CD4-positive, alpha-beta T cell (primary cell): ENCODE data around the gene KIR3DL2. TPM values are rescaled to one million over a fixed set of nuclear protein-coding genes. Genes with fewer than 3 reads are reported as not detected.
"Not testable (repeated sequence)": the region's sequence is repeated elsewhere in the genome, so short reads cannot be mapped to it uniquely, and the experiment has no call there.

Experiments
- ATAC-seq: fragments of 200-7000 bp; cut with Tn5 transposase; one replicate; pipeline ENCODE4 v1.10.0; 2022; ENCODE audit warnings: mild to moderate bottlenecking; ENCODE audit not compliant: poor library complexity
- CTCF ChIA-PET: fragments of 350-600 bp; sonication (Branson Sonifier 250); formaldehyde crosslinking; loops from one replicate; lab custom pipeline; 2021; ENCODE audit warnings: antibody characterized with exemption, inconsistent platforms; lab: Charles Lee
- POLR2A ChIA-PET: fragments of 350-600 bp; sonication (Branson Sonifier 250); formaldehyde crosslinking; loops from one replicate; lab custom pipeline; 2021; ENCODE audit warnings: antibody characterized with exemption, inconsistent platforms; lab: Charles Lee
- DNase-seq, 14 experiments: peaks; one replicate each; pipeline ENCODE4 v3.0.0-alpha.2; 2013 to 2020; ENCODE audit warnings: mixed read lengths in 2 of 14
- H3K27ac ChIP-seq, 2 donors: one replicate each; pipeline versions ENCODE4 v1.5.1 to v1.7.0; 2013; ENCODE audit warnings: low read length in 2 of 2, low read depth in 1 of 2, mild to moderate bottlenecking in 1 of 2
- H3K27me3 ChIP-seq, 2 experiments: 1 replicate in 1 of 2; 2 replicates in 1 of 2; pipeline versions ENCODE4 v1.6.1 to v1.7.0; 2013; ENCODE audit warnings: low read length in 2 of 2, control low read depth in 1 of 2, mild to moderate bottlenecking in 1 of 2, moderate library complexity in 1 of 2; ENCODE audit not compliant: insufficient read depth in 2 of 2, control insufficient read depth in 1 of 2
- H3K36me3 ChIP-seq: one replicate; pipeline ENCODE4 v1.6.1; 2013; ENCODE audit warnings: low read length, control low read depth; ENCODE audit not compliant: insufficient read depth
- H3K4me1 ChIP-seq: one replicate; pipeline ENCODE4 v1.6.1; 2013; ENCODE audit warnings: low read length, control low read depth; ENCODE audit not compliant: insufficient read depth
- H3K4me3 ChIP-seq: one replicate; pipeline ENCODE4 v1.5.1; 2013; ENCODE audit warnings: mild to moderate bottlenecking, low read length, moderate library complexity
- H3K9me3 ChIP-seq, 2 experiments: 1 replicate in 1 of 2; 2 replicates in 1 of 2; pipeline versions ENCODE4 v1.6.1 to v1.7.0; 2013; ENCODE audit warnings: low read length in 2 of 2, mild to moderate bottlenecking in 2 of 2, control low read depth in 1 of 2, moderate library complexity in 1 of 2; ENCODE audit not compliant: control insufficient read depth in 1 of 2, insufficient read depth in 1 of 2
- H3K27ac Mint-ChIP-seq: one replicate; pipeline ENCODE4 v1.8.0; 2020; ENCODE audit warnings: mixed read lengths
- H3K27me3 Mint-ChIP-seq: one replicate; pipeline ENCODE4 v1.8.0; 2021; ENCODE audit warnings: mixed read lengths
- H3K36me3 Mint-ChIP-seq: one replicate; pipeline ENCODE4 v1.8.0; 2021; ENCODE audit warnings: low read depth, mixed read lengths
- H3K4me1 Mint-ChIP-seq: one replicate; pipeline ENCODE4 v1.8.0; 2021; ENCODE audit warnings: low read depth, mixed read lengths
- H3K4me3 Mint-ChIP-seq: one replicate; pipeline ENCODE4 v1.8.0; 2020; ENCODE audit warnings: mild to moderate bottlenecking, mixed read lengths
- H3K9me3 Mint-ChIP-seq: one replicate; pipeline ENCODE4 v1.8.0; 2020; ENCODE audit warnings: mixed read lengths
- intact Hi-C, 2 experiments: fragments of 100-400 bp; cut with DNase I in 1 of 2; cut with micrococcal nuclease in 1 of 2; formaldehyde crosslinking; loops; one replicate each; pipeline versions ENCODE4 v1.15.1 to v1.9.0; 2023 to 2025; cut with DNase I, micrococcal nuclease
- total RNA-seq, 174 experiments: library from RNA in 2 of 174; stranded (reverse) in 2 of 174; gene quantifications; one replicate each; pipeline ENCODE4 v1.2.3 and lab custom pipeline; 2021 to 2026
- TF ChIP-seq, protein P1 (sequence below): fragments of 200-600 bp; IDR thresholded peaks from one replicate; pipeline ENCODE4 v1.8.0; 2022; ENCODE audit warnings: antibody characterized with exemption, mild to moderate bottlenecking

KIR3DL2 gene
- total RNA-seq, 2 experiments from 2014 or later = 1.4 to 1.6 TPM

GRCh38 chr19:54837522-54837921 is 12.7 kb upstream of the KIR3DL2 start:
- intact Hi-C loops, CTCF ChIA-PET, H3K27ac Mint-ChIP-seq, H3K36me3 Mint-ChIP-seq, H3K27me3 ChIP-seq, H3K4me3 ChIP-seq, ATAC-seq, H3K36me3 ChIP-seq, H3K4me3 Mint-ChIP-seq, H3K4me1 Mint-ChIP-seq, POLR2A ChIA-PET, H3K9me3 ChIP-seq, H3K27me3 Mint-ChIP-seq, H3K27ac ChIP-seq, H3K4me1 ChIP-seq, H3K9me3 Mint-ChIP-seq: not testable (repeated sequence)
- peak in 2 of 14 experiments; percentile 28 to 43 for DNase-seq

DNA sequence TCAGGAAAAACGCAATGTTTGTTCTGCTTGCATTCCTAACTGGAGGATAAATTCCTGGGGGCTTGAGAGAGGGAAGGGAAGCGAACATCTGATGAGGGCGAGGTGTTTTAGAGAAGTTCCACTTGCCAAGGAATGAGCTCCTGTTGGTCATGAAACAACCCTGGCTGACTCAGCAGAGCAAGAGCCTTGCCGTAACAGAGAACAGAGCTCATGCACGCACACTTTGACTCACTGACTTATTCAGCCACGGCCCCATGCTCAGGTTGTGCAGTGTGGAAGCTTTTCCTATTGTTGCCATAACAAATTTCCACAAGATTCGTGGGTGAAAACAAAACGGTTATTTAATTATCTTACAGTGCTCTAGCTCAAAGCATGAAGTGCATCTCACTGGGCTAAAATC is 7.1 kb upstream of the KIR3DL2 start:
- H3K36me3 ChIP-seq, H3K27ac ChIP-seq, H3K27me3 ChIP-seq, ATAC-seq, CTCF ChIA-PET, H3K27ac Mint-ChIP-seq, H3K9me3 ChIP-seq, H3K36me3 Mint-ChIP-seq, H3K4me3 Mint-ChIP-seq, H3K4me1 ChIP-seq, POLR2A ChIA-PET, H3K9me3 Mint-ChIP-seq, intact Hi-C loops, H3K4me3 ChIP-seq, H3K4me1 Mint-ChIP-seq: not testable (repeated sequence)
- peak in 1 of 14 experiments; percentile 39 for DNase-seq
- peaks cover 29% of the 10 kb centered on the region for H3K27me3 Mint-ChIP-seq

DNA sequence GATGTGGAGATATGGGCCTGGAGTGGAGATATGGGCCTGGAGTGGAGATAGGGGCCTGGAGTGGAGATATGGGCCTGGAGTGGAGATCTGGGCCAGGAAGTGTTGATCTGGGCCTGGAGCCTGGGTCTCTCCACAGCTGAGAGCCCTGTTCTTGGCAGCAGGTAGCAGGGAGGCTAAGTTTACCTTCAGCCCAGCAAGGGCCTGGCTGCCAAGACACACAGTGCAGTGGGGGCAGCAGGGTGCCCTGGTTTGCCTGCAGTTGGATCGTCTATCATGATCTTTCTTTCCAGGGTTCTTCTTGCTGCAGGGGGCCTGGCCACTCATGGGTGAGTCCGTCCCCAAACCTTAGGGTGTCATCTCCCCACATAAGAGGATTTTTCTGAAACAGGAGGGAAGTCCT is 687 bp downstream of the KIR3DL2 start:
- peaks cover 13% of the 10 kb centered on the region for H3K27me3 Mint-ChIP-seq
- DNase-seq (no peak), ATAC-seq (no peak)
- H3K27ac Mint-ChIP-seq = no peak overlapping the region
- TF ChIP-seq, protein P1, sequence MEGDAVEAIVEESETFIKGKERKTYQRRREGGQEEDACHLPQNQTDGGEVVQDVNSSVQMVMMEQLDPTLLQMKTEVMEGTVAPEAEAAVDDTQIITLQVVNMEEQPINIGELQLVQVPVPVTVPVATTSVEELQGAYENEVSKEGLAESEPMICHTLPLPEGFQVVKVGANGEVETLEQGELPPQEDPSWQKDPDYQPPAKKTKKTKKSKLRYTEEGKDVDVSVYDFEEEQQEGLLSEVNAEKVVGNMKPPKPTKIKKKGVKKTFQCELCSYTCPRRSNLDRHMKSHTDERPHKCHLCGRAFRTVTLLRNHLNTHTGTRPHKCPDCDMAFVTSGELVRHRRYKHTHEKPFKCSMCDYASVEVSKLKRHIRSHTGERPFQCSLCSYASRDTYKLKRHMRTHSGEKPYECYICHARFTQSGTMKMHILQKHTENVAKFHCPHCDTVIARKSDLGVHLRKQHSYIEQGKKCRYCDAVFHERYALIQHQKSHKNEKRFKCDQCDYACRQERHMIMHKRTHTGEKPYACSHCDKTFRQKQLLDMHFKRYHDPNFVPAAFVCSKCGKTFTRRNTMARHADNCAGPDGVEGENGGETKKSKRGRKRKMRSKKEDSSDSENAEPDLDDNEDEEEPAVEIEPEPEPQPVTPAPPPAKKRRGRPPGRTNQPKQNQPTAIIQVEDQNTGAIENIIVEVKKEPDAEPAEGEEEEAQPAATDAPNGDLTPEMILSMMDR = no peak
- H3K4me3 Mint-ChIP-seq = no peak overlapping the region
- Histone ChIP-seq H3K9me3 (peaks cover 0 to 5% of the 10 kb centered on the region in 2 experiments), H3K4me1 (no peaks in the 10 kb centered on the region), H3K36me3 (no peaks in the 10 kb centered on the region), H3K4me3 (no peak overlapping the region), H3K27me3 (peaks cover 0 to 3% of the 10 kb centered on the region in 2 experiments), H3K27ac (no peak overlapping the region)
- intact Hi-C loops = no loop called here
- ChIA-PET CTCF (no interaction called here), POLR2A (no interaction called here)
- H3K9me3 Mint-ChIP-seq = peaks cover 1% of the 10 kb centered on the region
- no peaks in the 10 kb centered on the region for H3K36me3 Mint-ChIP-seq
- no peaks in the 10 kb centered on the region for H3K4me1 Mint-ChIP-seq

DNA sequence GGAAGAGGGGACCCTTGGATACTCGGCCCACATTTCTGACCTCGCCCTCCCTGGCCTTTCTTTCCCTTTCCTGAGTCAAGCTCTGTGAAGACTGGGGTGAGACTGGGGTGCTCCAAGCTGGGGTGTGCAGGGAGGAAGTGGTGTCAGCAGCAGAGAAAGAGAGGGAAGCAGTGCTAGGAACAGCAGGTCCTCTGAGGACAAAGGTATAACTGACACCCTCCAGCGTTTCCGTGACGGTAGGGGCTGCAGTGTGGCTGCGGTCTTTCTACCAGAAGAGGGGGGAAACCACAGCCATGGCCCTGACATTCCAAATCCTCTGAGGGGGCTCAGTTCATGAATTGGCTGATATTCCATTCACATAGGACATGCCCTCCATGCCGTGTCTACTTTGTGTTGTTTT is 1.1 kb downstream of the KIR3DL2 start:
- H3K27ac ChIP-seq = no peak overlapping the region
- Mint-ChIP-seq H3K4me1 (no peaks in the 10 kb centered on the region), H3K36me3 (no peaks in the 10 kb centered on the region), H3K4me3 (no peak overlapping the region), H3K27me3 (peaks cover 12% of the 10 kb centered on the region), H3K9me3 (no peaks in the 10 kb centered on the region), H3K27ac (no peak overlapping the region)
- H3K4me1 ChIP-seq = no peaks in the 10 kb centered on the region
- TF ChIP-seq, protein P1 = no peak
- no peak overlapping the region for H3K4me3 ChIP-seq
- no peaks in the 10 kb centered on the region for H3K36me3 ChIP-seq
- ATAC-seq (no peak), DNase-seq (no peak)
- H3K27me3 ChIP-seq = peaks cover 0 to 3% of the 10 kb centered on the region in 2 experiments
- intact Hi-C loops = no loop called here
- CTCF ChIA-PET = no interaction called here
- H3K9me3 ChIP-seq = peaks cover 0 to 5% of the 10 kb centered on the region in 2 experiments
- POLR2A ChIA-PET = no interaction called here

DNA sequence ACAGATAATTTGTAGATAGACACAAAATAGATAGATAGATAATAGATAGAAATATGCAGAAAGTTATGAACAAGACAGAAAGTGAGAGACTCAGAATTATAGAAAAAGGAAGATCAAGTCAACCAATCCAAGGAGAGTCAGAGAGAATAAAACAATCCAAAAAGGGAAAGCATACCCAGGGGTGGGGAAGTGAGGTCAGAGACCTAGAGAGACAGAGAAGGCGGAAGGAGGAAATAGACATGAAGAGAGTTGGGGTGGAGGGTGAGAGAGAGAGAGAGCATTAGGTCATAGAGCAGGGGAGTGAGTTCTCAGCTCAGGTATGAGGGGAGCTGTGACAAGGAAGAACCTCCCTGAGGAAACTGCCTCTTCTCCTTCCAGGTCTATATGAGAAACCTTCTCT is 5.0 kb downstream of the KIR3DL2 start:
- H3K36me3 ChIP-seq, H3K9me3 Mint-ChIP-seq, intact Hi-C loops, H3K27me3 Mint-ChIP-seq, CTCF ChIA-PET, H3K4me3 Mint-ChIP-seq, H3K27ac Mint-ChIP-seq, H3K36me3 Mint-ChIP-seq, H3K4me1 ChIP-seq, ATAC-seq, H3K9me3 ChIP-seq, H3K27me3 ChIP-seq, H3K4me1 Mint-ChIP-seq, POLR2A ChIA-PET, H3K27ac ChIP-seq, H3K4me3 ChIP-seq: not testable (repeated sequence)
- peak in 1 of 14 experiments; percentile 21 for DNase-seq

DNA sequence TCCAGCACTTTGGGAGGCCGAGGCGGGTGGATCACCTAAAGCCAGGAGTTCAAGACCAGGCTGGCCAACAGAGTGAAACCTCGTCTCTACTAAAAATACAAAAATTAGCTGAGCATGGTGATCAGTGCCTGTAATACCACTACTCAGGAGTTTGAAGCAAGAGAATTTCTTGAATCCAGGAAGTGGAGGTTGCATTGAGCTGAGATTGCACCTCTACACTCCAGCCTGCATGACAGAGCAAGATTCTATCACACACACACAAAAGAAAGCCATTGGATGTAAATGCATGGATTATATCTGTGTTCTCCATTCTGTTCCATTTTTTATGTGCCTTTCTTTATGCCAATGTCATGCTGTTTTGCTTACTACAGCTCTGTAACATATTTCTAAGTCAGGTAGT is 8.2 kb downstream of the KIR3DL2 start:
- H3K9me3 Mint-ChIP-seq, H3K4me3 Mint-ChIP-seq, H3K4me1 Mint-ChIP-seq, H3K36me3 Mint-ChIP-seq, H3K27me3 ChIP-seq, POLR2A ChIA-PET, H3K4me1 ChIP-seq, H3K36me3 ChIP-seq, DNase-seq, H3K9me3 ChIP-seq, CTCF ChIA-PET, intact Hi-C loops, H3K27ac ChIP-seq, ATAC-seq, H3K27ac Mint-ChIP-seq, H3K4me3 ChIP-seq: not testable (repeated sequence)
- H3K27me3 Mint-ChIP-seq = peaks cover 13% of the 10 kb centered on the region
